H1 (cell line): Measurements from ENCODE around the gene DUSP7. TPM values are rescaled to one million over a fixed set of nuclear protein-coding genes. Genes with fewer than 3 reads are reported as not detected.

Experiments
- CTCF ChIA-PET: fragments of 300-600 bp; sonication (Branson Sonifier 250); formaldehyde crosslinking; loops from one replicate; lab custom pipeline; 2021; ENCODE audit not compliant: partially characterized antibody; lab: Charles Lee
- POLR2A ChIA-PET: fragments of 300-600 bp; sonication (Branson Sonifier 250); formaldehyde crosslinking; loops from one replicate; lab custom pipeline; 2021; ENCODE audit warnings: inconsistent platforms; ENCODE audit not compliant: partially characterized antibody; lab: Charles Lee
- DNase-seq, 2 experiments: peaks; one replicate each; pipeline versions ENCODE4 v3.0.0 to v3.0.0-alpha.2; 2010 to 2022; ENCODE audit warnings: low spot score in 2 of 2, low read depth in 1 of 2, mixed read lengths in 1 of 2
- FAIRE-seq: peaks from 2 replicates; lab custom pipeline; 2011; peaks lifted over from hg19 to GRCh38; lab: Jason Lieb, UNC
- H2AFZ ChIP-seq: 2 replicates; pipeline ENCODE4 v1.8.1; 2012; ENCODE audit warnings: low read length, inconsistent platforms
- H2AK5ac ChIP-seq: 2 replicates; pipeline ENCODE4 v1.6.1; 2013; ENCODE audit warnings: low read depth, low read length
- H2BK120ac ChIP-seq: replicated peaks from 2 replicates; pipeline ENCODE3; 2013; ENCODE audit warnings: low read depth, low read length, inconsistent platforms
- H2BK12ac ChIP-seq: 2 replicates; pipeline ENCODE4 v1.6.1; 2013; ENCODE audit warnings: low read depth, low read length
- H2BK15ac ChIP-seq: 2 replicates; pipeline ENCODE4 v1.6.1; 2013; ENCODE audit warnings: low read length
- H2BK20ac ChIP-seq: 2 replicates; pipeline ENCODE4 v1.6.1; 2013; ENCODE audit warnings: low read length
- H2BK5ac ChIP-seq: 2 replicates; pipeline ENCODE4 v1.6.1; 2013; ENCODE audit warnings: low read depth, low read length
- H3K14ac ChIP-seq: 2 replicates; pipeline ENCODE4 v1.6.1; 2013; ENCODE audit warnings: inconsistent platforms; ENCODE audit not compliant: insufficient read length
- H3K18ac ChIP-seq: 2 replicates; pipeline ENCODE4 v1.6.1; 2013; ENCODE audit warnings: low read length; ENCODE audit errors: extremely low read depth
- H3K23ac ChIP-seq: 2 replicates; pipeline ENCODE4 v1.6.1; 2013; ENCODE audit warnings: inconsistent platforms; ENCODE audit not compliant: insufficient read length
- H3K23me2 ChIP-seq: 2 replicates; pipeline ENCODE4 v1.6.1; 2013; ENCODE audit warnings: low read depth, low read length
- H3K27ac ChIP-seq: 2 replicates; pipeline ENCODE4 v1.6.1; 2011; ENCODE audit warnings: low read depth, low read length, inconsistent platforms
- H3K27me3 ChIP-seq, 4 experiments: replicated peaks in 1 of 4; 1 replicate in 1 of 4; 2 replicates in 3 of 4; pipeline versions ENCODE4 v1.6.1 to v1.8.1; 2011 to 2013; ENCODE audit warnings: low read length in 3 of 4, mild to moderate bottlenecking in 3 of 4, inconsistent platforms in 2 of 4, mixed read lengths in 2 of 4, moderate library complexity in 1 of 4; ENCODE audit not compliant: control insufficient read depth in 3 of 4, insufficient read depth in 3 of 4; ENCODE audit errors: extremely low read depth in 1 of 4
- H3K36me3 ChIP-seq, 4 experiments: 2 replicates each; pipeline versions ENCODE4 v1.6.1 to v1.8.1; 2011 to 2013; ENCODE audit warnings: mild to moderate bottlenecking in 4 of 4, low read length in 3 of 4, moderate library complexity in 2 of 4, control low read depth in 1 of 4, inconsistent platforms in 1 of 4; ENCODE audit not compliant: insufficient read depth in 4 of 4, control insufficient read depth in 2 of 4
- H3K4ac ChIP-seq: replicated peaks from 2 replicates; pipeline ENCODE3; 2013; ENCODE audit warnings: low read length, low read depth, mixed read lengths, inconsistent platforms; ENCODE audit not compliant: insufficient read length
- H3K4me1 ChIP-seq, 4 experiments: replicated peaks in 1 of 4; 1 replicate in 1 of 4; 2 replicates in 3 of 4; pipeline versions ENCODE4 v1.6.1 to v1.8.1; 2011 to 2013; ENCODE audit warnings: low read length in 3 of 4, inconsistent platforms in 2 of 4, mixed read lengths in 1 of 4; ENCODE audit not compliant: insufficient read depth in 4 of 4, control insufficient read depth in 3 of 4
- H3K4me2 ChIP-seq, 2 experiments: 2 replicates each; pipeline versions ENCODE4 v1.6.1 to v1.8.1; 2011 to 2013; ENCODE audit warnings: low read depth in 2 of 2, low read length in 2 of 2, control low read depth in 1 of 2, inconsistent platforms in 1 of 2, mild to moderate bottlenecking in 1 of 2; ENCODE audit not compliant: insufficient read depth in 1 of 2
- H3K4me3 ChIP-seq, 4 experiments: fragments of 200-600, 300-600 bp in 1 of 4; sonication (generic), shearing (Covaris generic), sonication (Bioruptor Twin) in 1 of 4; 2 replicates each; pipeline versions ENCODE4 v1.5.1 to v1.8.1; 2011 to 2016; ENCODE audit warnings: low read length in 4 of 4, low read depth in 3 of 4, control low read depth in 2 of 4, inconsistent platforms in 2 of 4, mild to moderate bottlenecking in 2 of 4, mixed read lengths in 1 of 4, moderate library complexity in 1 of 4; ENCODE audit not compliant: insufficient read depth in 2 of 4; ENCODE audit errors: extremely low read depth in 1 of 4
- H3K56ac ChIP-seq: replicated peaks from 2 replicates; pipeline ENCODE3; 2013; ENCODE audit warnings: low read depth, mild to moderate bottlenecking, mixed read lengths, low read length, inconsistent platforms; ENCODE audit not compliant: insufficient read length
- H3K79me1 ChIP-seq: 2 replicates; pipeline ENCODE4 v1.6.1; 2013; ENCODE audit warnings: low read depth, low read length, control low read depth
- H3K79me2 ChIP-seq, 2 experiments: 2 replicates each; pipeline versions ENCODE4 v1.6.1 to v1.8.1; 2012 to 2013; ENCODE audit warnings: low read length in 2 of 2, mild to moderate bottlenecking in 2 of 2, inconsistent platforms in 1 of 2; ENCODE audit not compliant: insufficient read depth in 2 of 2, control insufficient read depth in 1 of 2
- H3K9ac ChIP-seq, 4 experiments: replicated peaks in 1 of 4; 1 replicate in 1 of 4; 2 replicates in 3 of 4; pipeline versions ENCODE4 v1.6.1 to v1.8.1; 2011 to 2013; ENCODE audit warnings: low read depth in 3 of 4, low read length in 3 of 4, control low read depth in 2 of 4, mild to moderate bottlenecking in 2 of 4, moderate library complexity in 2 of 4, inconsistent platforms in 1 of 4; ENCODE audit errors: extremely low read depth in 1 of 4
- H3K9me3 ChIP-seq, 2 experiments: 2 replicates each; pipeline versions ENCODE4 v1.6.1 to v1.8.1; 2012 to 2013; ENCODE audit warnings: mild to moderate bottlenecking in 2 of 2, moderate library complexity in 2 of 2, control low read depth in 1 of 2, inconsistent platforms in 1 of 2, low read depth in 1 of 2, low read length in 1 of 2, mixed read lengths in 1 of 2; ENCODE audit not compliant: insufficient read depth in 2 of 2
- H4K20me1 ChIP-seq, 2 experiments: replicated peaks in 1 of 2; 2 replicates each; pipeline versions ENCODE3 to v1.8.1; 2011 to 2013; ENCODE audit warnings: inconsistent platforms in 2 of 2, low read length in 2 of 2, mild to moderate bottlenecking in 1 of 2; ENCODE audit not compliant: insufficient read depth in 2 of 2, control insufficient read depth in 1 of 2
- H4K5ac ChIP-seq: 2 replicates; pipeline ENCODE4 v1.6.1; 2013; ENCODE audit warnings: low read length, low read depth, mixed read lengths, inconsistent platforms; ENCODE audit not compliant: insufficient read length
- H4K8ac ChIP-seq: 2 replicates; pipeline ENCODE4 v1.8.0; 2013; ENCODE audit warnings: mild to moderate bottlenecking, moderate library complexity, low read length, inconsistent platforms; ENCODE audit not compliant: insufficient read depth; ENCODE audit errors: extremely low read depth
- H4K91ac ChIP-seq: replicated peaks from 2 replicates; pipeline ENCODE3; 2013; ENCODE audit warnings: low read length, mixed read lengths, inconsistent platforms; ENCODE audit not compliant: insufficient read length
- RXRA ChIP-seq: IDR thresholded peaks from 2 replicates; pipeline ENCODE4 v1.6.1; 2011; ENCODE audit warnings: low read depth, mild to moderate bottlenecking, low read length, moderate library complexity; ENCODE audit not compliant: insufficient read depth
- WGBS, 2 experiments: shearing (Covaris generic) in 1 of 2; methylation state at CpG; one replicate each; pipeline versions ENCODE4 v1.1.6 to v1.1.7; 2013 to 2015; ENCODE audit warnings: low lambda C conversion rate in 2 of 2, mixed read lengths in 2 of 2, inconsistent platforms in 1 of 2, low coverage in 1 of 2, missing lambda C conversion rate in 1 of 2; ENCODE audit not compliant: insufficient replicate concordance in 2 of 2, insufficient coverage in 1 of 2, insufficient read length in 1 of 2; ENCODE audit errors: extremely low coverage in 1 of 2, missing lambda C conversion rate in 1 of 2; 5-methylcytosine and 5-hydroxymethylcytosine counted together
- polyA plus RNA-seq, 7 experiments: library from polyadenylated mRNA; depleted of rRNA in 3 of 7; stranded (reverse) in 5 of 7; unstranded in 2 of 7; fragments of >200 nt in 5 of 7; fragments of 200-250 nt in 2 of 7; gene quantifications; 1 replicate in 5 of 7; 2 replicates in 1 of 7; 4 replicates in 1 of 7; pipeline versions ENCODE4 v1.2.1 to v1.2.3, GENCODE V29; 2011 to 2013; ENCODE audit warnings: missing spikeins in 2 of 7, mixed read lengths in 2 of 7
- total RNA-seq: library from RNA; stranded (reverse); fragmentation: NEBNext Ultra II Directional; extraction: Animal tissue kit (Norgen Biotek cat#: 25700); gene quantifications from 2 replicates; pipeline ENCODE4 v1.2.1, GENCODE V29; 2021

DUSP7 gene
- total and polyA plus RNA-seq, 2 of the 8 experiments (the other 6 are each of a cell fraction or from before 2014, with no cell fraction given), result 19.4 to 24.9 TPM

GRCh38 chr3:52070724-52071621 is 14.6 kb upstream of the DUSP7 start:
- no peaks in the 10 kb centered on the region; the same call in 1 of the 2 replicates for H3K79me1 ChIP-seq
- no peak overlapping the region for H3K4ac ChIP-seq
- FAIRE-seq (no peak), DNase-seq (no peak)
- H4K91ac ChIP-seq, result no peak overlapping the region
- H3K27me3 ChIP-seq, result no peaks in the 10 kb centered on the region; a peak in 1 of 7 replicates
- peaks cover 0 to 12% (median 3%) of the 10 kb centered on the region in 4 experiments; a peak in 5 of 8 replicates for H3K36me3 ChIP-seq
- H3K23ac ChIP-seq, result no peak overlapping the region
- no peak overlapping the region for H3K27ac ChIP-seq
- H3K14ac ChIP-seq, result no peak overlapping the region
- no peak overlapping the region for H2BK120ac ChIP-seq
- no peak overlapping the region for H3K18ac ChIP-seq
- no peak overlapping the region for H3K4me2 ChIP-seq
- H3K4me1 ChIP-seq, result no peaks in the 10 kb centered on the region; a peak in 2 of 7 replicates
- peaks cover 0 to 3% of the 10 kb centered on the region in 2 experiments for H4K20me1 ChIP-seq
- 90% methylated on average over 22 of the region's 22 CpGs; no CpG with 5 or more reads in 1 of the 2 experiments for WGBS, 2 experiments
- no peak overlapping the region for H4K5ac ChIP-seq
- no peak overlapping the region for H2BK5ac ChIP-seq
- no peak overlapping the region for H2BK20ac ChIP-seq
- H3K9me3 ChIP-seq, result no peaks in the 10 kb centered on the region
- POLR2A ChIA-PET, result interaction anchor here (1.3 to 2.1 kb wide), 2 partner anchors 9 to 13 kb away, joined by 3 to 7 read pairs; no protein-coding TSS in a partner anchor
- no peak overlapping the region for H3K9ac ChIP-seq
- CTCF ChIA-PET, result interaction anchor here (1.4 to 2.6 kb wide), 3 partner anchors 14 to 56 kb away, joined by 5 to 15 read pairs (median 6); partner anchors contain the start of gene DUSP7
- no peak overlapping the region; the same call in 1 of the 2 replicates for H4K8ac ChIP-seq
- H3K79me2 ChIP-seq, result no peaks in the 10 kb centered on the region
- no peak overlapping the region for H2AFZ ChIP-seq
- H2BK12ac ChIP-seq, result no peak overlapping the region
- no peak overlapping the region for H2AK5ac ChIP-seq
- no peak overlapping the region for H3K4me3 ChIP-seq
- H3K56ac ChIP-seq, result no peak overlapping the region
- no peak for TF ChIP-seq RXRA
- TF ChIP-seq, all 59 proteins: peak for 0
- Histone ChIP-seq H2BK15ac (no peak overlapping the region), H3K23me2 (no peaks in the 10 kb centered on the region)
